CD4-positive, alpha-beta T cell treated with Interferon gamma for 1 hour (primary cell): ENCODE results near the gene SH2D3C.

ENCODE experiments used
- DNase-seq: peaks from one replicate; pipeline ENCODE4 v3.0.0-alpha.2; 2020

The SH2D3C gene

DNA sequence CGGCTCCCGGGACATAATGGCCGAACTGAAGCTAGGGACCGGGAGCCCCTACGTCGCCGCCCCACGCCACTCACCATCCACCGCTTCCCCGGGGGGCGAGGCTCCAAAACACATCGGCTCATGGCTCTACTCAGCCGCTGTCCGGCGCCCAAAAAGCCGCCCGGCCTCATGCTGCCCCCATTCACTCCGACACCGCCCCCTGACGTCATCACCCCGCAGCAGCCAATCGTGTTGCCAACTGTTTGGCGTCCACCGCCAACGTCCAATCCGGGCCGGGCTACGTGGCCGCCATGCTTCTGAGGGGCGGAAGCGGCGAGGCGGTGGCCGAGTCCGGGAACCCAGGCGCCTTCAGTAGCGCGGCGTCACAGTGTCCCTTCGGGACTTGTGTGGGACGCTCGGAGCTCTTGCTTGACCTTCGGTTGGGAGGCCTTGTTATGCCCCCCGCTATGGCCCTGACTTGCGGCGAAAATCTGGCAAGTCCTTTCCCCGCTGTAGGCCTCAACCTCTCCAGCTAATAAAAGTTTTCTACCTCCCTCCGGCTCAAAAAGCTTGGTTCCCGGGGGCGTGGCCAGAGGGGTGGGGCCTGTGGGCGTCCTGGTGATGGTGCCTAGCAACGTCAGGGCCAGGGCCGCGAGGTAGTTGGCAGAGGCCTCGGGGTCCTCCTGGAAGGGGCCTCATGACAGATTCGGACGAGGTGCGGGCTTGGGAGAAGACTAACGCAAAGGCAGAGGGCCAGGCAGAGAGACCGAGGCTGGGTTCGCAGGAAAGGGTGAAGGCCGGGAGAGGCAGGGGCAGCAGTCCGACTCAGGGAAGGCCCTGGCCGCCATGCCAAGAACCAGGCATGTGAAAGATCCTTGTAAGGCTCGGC lies 62.8 kb downstream of the SH2D3C start, which contains the start of the genes PTRH1 and TTC16:
PTRH1 (minus strand) TSS at position 194 of the 868 bp plus-strand sequence; CDS start at position 170, 24 bp downstream.
TTC16 (plus strand) TSS at position 610 of the 868 bp plus-strand sequence; CDS start at position 677, 67 bp downstream.
- peak; percentile 93 for DNase-seq

DNA sequence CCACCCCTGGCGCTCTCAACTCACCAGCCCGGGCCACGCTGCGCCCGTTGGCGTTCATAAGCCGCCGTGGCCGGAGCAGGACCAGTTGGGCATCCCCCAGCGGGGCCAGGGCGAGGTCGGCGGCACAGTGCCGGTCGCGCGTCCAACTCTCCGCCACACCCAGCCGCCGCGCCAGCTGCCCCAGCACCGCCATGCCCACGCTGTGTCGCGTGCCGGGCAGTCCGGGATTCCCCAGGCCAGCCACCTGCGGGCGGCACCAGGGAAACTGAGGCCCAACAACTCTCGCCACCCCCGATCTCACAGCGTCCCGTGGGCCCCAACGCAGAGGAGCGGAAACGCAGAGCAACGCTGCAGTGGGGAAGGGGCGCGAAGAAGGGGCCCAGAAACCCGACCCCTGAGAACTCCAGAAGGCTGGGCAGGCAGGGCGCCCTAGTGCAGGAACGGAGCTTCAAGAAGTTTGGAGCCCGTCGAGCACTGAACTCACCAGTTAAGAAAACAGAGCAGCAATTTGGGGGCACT lies 63.5 kb downstream of the SH2D3C start:
- DNase-seq: no peak

DNA sequence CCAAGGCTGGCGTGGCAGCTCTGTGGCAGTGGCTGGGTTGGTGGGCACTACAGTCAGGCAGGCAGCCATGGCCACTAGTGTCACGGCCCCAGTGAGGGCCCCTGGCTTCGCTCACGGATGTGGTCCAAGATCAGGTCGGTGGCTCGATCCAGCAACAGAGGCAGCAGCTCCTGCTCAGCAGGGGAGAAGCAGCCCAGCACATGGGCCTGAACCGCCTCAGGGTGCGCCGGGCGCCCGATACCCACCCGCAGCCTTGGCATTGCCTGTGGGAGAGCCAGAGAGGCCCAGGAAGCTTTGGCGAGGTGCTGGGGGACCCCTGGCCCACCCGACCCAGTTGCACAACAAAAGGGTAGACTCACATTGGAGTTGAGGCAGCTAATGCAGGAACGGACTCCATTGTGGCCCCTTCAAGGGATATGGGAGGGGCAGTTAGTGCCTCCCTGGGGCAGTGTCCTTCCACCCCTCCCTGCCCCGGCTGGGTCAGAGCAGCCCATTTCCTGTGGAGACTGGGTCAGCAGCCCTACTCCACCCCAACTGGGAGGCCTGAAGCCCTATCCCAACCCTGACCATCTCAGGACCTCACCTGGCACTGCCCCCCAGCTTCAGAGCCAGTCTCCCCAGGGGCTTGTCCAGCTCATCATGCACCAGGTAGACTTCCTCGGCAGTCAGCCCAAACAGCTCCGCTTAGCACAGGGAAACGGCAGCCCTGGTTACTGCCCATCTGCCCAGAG lies 64.3 kb downstream of the SH2D3C start:
- no peak for DNase-seq

DNA sequence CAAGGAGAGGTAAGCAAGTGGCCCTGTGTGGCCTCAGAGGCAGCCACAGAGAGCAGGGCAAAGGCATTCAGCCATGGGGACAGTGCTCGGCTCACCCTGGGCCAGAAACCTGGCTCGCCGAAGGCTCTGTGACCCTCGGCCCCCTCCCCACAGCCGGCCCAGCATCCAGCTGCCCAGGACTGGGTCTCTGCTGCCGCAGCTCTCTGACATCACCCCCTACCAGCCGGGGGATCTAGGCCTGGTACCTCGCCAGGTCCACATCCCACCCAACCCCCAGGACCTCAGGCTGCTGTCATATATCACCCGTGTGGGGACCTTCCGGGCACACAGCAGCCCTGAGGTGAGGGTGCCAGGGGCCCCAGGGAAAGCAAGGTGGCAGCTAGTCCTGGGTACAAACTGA lies 65.6 kb downstream of the SH2D3C start:
- no peak for DNase-seq

DNA sequence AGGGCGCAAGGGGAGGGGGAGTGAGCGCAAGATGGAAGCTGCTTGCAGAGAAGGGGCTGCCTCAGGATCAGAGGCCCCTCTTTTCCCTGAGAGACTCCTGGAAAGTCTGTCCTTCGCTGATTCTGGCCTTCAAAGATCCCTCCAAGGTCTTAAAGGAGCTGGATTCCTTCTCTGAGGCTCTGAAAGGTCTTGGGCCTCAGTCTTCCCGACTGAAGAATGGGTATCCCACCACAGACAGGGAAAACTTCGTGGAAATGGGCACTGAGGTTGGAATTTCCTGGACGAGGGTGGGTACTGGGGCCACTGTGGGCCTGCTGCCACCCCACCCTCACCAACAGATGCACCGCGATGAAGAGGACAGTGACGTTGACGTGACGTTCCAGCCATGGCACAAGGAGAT lies 66.1 kb downstream of the SH2D3C start:
- no peak for DNase-seq

DNA sequence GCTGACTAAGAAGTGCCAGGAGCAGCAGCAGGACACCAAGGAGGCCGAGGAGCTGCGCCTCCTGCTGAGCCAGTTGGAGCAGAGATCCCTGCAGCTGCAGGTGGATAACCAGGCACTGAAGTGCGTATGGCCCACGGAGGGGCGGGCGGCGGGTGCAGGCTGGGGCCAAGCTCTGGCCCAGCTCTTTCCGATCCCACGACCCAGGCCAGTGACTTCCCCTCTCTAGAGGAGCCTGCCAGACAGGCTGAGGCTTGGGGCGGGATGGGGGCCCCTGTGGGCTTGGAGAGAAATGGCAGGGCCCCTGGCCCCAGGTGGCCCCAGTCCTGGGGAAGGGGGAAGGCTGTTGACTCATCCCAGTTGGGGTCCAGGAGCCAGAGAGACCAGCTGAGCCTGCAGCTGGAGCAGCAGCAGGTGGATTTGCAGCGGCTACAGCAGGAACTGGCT lies 66.6 kb downstream of the SH2D3C start:
- no peak for DNase-seq

DNA sequence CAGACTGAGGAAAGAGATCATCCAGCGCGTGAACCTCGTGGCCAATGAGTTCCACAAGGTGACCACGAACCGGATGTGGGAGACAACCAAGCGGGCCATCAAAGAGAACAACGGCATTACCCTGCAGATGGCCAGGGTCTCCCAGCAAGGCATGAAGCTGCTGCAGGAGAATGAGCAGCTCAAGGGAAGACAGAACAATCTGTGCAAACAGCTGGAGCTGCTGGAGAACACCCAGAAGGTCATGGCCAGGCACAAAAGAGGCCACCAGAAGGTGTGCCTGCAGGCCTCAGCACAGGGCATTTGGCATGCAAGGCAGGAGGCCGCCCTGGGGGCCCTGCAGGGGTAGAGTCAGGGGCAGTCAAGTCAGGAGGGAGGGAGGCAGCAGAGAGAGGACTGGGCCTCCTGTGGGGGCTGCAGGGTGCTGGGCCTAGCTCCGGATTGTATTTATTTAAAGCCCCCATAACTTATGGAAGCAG lies 67.2 kb downstream of the SH2D3C start:
- no peak for DNase-seq

DNA sequence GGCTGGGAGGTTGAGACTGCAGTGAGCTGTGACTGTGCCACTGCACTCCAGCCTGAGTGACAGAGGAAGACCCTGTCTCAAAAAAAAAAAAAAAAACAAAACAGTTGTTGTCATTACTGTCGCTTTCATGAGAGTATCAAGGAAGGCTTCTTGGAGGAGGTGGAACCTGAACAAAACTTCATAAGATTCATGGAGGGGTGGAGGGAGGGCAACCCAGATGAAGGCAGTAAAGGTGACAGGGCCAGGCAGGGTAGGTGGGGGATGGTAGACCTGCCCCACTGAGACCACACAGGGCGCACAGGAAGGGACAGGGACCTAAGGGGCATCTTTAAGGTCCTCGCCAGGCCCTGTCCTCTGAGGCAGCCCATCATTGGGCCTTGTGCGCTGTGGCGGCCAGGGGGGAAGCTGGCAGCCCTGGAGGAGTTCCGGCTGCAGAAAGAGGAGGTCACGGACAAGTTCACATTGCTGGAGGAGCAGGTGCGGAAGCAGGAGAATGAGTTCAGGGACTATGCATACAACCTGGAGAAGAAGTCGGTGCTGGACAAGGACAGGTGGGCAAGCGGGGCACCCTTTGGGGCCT lies 68.2 kb downstream of the SH2D3C start:
- no peak for DNase-seq

DNA sequence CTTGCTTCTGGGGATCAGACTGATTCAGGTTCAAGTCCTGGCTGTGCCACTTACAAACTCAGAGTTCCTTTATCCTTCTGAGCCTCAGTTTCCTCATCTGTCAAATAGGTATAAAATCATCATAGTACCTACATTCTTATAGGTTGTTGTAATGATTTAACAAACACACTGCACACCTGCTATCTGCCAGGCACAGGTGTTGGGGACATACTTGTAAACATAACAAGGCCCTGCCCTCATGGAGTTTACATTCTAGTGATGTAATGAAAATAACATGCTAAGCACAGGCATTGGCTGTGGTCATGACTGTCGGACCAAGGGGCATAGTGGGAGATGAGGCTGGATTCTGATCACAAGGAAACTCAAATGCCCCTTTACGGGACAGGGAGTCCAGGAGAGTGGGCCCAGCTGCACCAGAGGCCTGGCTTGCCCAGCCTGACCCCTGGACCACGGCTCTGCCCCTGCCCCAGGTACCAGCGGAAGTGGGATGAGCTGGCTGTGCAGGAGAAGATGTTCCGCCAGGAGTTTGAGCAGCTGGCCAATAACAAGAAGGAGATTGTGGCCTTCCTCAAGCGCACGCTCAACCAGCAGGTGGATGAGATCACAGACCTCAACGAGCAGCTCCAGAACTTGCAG lies 69.4 kb downstream of the SH2D3C start:
- no peak for DNase-seq

DNA sequence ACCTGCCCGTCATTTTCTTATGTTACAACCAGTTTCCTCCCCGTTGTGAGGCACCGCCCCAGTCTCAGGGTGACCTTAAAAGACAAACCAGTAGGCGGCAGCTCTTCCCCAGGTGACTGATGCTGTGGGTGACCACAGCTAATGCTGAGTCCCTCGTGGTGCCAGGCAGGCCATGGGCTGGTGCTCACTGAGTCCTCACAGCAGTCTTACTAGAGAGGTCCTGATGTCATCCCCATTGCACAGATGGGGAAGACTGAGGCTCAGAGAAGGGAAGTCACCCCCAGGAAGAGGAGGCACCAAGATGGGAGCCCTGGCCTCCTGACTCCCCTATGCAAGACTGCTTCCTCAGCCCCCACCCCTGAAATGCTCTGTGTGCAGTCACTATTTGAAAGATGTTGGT lies 70.7 kb downstream of the SH2D3C start:
- DNase-seq: peak; percentile 43

DNA sequence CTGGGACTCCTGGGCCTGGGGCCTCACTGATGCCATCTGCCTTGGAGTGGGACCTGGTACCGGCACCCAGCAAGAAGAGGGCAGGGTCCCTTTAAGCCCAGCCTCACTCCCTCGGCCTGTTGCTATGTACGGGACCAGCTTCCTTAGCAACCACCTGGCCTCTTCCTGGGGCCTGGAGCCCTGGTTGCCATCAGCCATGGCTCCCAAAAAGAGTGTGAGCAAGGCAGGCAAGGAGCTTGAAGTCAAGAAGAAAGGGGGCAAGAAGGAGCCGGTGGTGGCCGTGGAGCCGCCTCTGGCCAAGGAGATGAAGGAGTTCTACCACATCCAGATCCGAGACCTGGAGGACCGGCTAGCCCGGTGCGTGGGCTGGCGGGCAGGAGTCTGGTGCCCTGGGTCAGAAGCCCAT lies 71.6 kb downstream of the SH2D3C start, which contains the start of gene CFAP157:
CFAP157 (plus strand) TSS at position 153 of the 406 bp plus-strand sequence; CDS start at position 197, 44 bp downstream.
- no peak for DNase-seq

DNA sequence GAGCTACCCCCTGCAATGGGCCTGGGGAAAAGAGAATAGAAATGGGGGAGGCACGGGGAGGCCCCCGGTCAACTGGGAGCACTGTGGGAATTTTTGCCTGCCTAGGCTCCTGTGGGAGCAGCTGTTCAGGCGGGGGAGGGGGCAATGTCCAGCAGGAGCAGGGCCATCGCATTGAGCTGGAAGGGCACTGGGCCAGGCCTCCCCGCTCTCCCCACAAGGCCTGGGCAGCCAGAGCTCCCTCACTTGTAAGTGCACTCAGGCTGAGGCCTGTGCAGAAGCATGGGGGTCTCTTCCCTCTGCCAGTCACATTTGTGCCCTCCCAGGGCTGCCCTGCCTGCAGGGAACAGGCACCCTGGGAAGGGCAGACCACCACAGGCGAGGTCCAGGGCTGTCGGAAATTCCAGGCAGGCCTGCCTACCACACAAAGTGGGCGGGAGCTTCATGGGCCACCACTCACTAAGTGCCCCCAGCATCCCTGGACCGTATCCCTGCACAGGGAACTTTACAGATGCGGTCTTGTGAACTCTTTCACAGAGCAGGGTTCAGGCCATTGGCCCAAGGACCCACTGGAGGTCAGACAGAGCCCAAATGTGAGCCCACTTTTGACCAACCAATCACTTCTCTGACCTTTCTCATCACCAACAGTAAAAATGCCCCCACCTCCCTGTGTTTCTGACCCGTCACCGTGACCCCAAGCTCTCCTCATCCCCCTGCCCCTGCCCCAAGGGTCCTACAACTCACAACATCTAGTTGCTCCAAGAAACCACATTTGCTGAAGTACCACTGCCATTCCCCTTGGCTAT lies 72.7 kb downstream of the SH2D3C start:
- no peak for DNase-seq

DNA sequence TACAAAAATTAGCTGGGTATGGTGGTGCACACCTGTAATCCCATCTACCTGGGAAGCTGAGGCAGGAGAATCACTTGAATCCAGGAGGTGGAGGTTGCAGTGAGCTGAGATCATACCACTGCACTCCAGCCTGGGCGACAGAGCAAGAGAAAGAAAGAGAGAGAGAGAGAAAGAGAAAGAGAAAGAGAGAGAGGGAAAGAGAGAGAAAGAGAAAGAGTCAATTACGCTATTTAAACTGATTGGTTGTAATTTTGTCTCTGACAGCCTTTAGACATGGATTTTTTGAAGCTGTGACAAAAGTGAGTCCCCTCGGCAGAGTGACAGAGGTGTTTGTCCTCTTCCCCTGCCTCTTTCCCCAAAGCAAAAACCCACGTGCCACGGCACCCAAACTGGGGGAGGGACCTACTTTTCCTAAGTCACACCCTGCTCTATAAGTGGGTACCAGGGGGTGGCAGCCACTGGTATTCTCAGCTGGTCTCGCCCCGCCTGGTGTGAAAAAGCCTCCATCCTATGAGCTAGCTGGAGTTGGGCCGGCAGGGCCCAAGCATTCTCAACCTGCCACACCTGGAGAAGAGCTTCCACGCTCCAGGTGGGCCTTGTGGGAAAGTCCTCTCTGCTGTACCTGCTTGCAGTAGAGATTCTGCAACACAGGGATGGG lies 75.0 kb downstream of the SH2D3C start:
- no peak for DNase-seq

DNA sequence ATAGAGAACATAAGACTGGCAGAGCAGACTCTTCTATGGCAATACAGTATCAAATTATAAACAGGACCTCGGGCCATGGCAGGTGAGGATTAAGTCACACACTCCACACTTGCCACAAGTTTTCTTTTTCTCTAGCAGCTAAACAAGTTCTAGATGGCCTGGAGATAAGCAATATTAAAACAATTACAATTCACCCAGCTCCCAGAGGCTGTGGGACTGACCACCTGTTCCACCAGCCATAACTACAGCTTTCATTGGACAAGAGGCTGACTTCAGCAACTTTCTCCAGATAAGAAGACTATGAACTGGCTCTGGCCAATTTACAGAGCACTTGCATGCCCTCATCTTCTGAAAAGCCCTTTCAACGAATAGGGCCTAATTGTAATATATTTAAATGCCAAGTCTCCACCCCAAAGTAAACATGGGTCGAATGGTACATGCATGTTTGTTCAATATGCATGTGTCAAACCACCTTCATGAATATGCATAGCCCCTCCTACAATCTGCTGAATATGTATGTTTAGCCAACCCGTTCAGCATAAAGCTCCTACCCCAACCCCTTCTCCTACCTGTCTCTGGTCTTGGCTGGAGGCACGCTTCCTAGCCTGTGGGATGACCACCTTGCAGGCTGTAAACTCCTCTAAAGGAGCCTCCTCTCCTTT lies 77.7 kb downstream of the SH2D3C start:
- DNase-seq: no peak

DNA sequence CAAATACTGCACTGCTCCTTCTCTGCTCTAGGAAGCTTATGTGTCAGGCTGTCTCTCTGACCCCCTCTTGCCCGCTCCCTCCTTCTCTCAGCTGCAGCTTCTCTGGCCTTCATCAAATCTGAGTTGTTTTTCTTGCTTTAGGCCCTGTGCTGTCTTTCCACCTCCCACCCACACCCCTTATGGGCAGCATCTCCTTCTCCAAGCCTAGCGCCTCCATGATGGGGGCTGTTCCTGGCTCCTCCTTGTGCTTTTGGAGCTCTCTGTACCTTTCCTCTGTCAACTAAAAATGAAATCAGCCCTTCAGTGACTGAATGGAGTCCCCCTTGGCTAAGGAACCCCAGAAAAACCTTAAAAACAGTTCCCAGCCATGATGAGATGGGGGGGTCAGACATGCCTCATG lies 78.3 kb downstream of the SH2D3C start:
- no peak for DNase-seq

DNA sequence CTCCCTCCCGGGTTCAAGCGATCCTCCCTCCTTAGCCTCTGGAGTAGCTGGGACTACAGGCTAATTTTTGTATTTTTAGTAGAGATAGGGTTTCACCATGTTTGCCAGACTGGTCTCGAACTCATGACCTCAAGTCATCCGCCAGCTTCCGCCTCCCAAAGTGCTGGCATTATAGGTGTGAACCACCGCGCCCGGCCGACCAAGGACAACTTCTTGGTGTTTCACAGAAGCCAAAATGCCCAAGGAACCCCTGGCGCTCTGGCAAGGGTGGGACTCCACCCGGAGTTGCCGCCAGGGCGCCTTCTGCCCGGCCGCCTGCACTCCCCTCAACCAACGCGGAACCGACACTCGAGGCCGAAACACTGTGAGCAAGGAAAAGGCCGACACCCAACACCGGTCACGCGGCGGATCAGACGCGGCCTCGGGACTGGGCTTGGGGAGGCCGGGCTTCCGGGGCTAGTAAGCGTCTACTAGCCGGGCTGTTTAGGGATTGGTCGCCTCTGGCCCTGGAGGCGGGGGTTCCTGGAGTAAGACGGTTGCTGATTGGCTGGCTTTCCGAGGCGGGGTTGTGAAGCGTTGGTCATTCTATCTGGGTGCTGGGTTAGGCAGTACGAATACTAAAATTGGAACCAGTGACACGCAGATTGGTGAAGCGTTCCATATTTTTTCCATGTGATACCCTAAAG lies 79.3 kb downstream of the SH2D3C start:
- DNase-seq: peak; percentile 92

DNA sequence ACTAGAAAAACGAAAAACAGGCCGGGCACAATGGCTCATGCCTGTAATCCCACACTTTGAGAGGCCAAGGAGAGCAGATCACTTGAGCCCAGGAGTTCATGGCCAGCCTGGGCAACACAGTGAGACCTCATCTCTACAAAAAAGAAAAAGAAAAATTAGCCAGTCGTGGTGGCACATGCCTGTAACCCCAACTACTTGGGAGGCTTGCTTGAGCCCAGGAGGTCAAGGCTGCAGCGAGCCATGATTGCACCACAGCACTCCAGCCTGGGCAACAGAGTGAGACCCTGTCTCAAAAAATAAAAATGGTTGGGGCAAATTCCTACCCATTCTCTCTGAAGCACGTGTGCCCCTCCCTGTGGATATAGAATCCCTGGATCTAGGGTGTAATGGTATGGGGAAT lies 80.1 kb downstream of the SH2D3C start:
- no peak for DNase-seq

DNA sequence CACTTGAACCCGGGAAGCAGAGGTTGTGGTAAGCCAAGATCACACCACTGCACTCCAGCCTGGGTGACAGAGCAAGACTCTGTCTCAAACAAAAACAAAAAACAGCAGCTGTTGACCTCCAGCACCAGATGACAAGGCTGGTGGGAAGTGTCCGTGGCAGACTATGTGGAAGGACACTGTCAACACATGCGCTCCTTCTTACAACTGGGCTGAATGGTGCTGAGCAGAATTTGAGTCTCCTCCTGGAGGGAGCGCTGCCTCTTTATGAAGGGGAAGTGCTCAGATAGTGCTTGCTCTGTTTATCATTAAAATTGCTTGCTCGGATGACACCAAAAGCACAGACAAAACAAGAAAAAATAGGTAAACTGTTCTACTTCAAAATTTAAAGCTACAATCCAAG lies 80.9 kb downstream of the SH2D3C start:
- DNase-seq: no peak

DNA sequence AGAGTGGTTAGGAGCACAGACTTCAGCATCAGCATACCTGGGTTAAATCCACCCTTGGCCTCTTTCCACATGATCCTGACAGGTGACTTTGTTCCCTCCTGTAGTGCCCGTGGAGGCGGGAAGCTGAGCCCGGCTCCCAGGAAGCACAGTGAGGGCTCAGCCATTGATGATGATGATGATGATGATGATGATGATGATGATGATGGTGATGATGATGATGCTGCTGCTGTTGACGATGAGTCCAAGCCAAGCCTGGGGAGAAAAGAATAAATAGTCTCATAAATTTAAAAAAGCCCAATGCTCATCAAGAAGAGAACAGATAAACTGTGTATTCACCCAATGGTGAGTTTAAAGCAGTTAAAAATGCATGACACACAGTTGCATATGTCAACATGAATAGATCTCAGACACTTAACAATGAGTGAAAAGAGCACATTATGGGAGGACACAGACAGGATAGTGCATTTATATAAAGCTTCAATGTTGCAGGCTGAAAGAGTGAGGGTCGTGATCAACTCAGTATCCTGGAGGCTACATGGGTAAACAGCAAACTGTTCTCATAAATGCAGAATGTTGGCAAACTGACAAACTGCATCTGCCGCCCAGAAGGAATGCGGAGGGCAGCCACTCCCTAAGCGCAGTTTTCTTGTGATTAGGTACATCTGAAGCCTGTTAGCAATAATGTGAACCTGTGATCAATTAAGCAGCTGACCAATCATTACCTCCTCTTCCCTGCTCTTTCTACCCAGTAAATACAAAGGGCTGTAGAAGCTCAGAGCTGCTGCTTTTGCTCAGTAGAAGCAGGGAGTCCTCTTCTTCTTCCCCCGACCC lies 83.4 kb downstream of the SH2D3C start:
- no peak for DNase-seq
